PFSK-1 (cell line): ENCODE data around the gene LVRN.

Experiments used
- FOXP2 ChIP-seq: optimal IDR thresholded peaks from 2 replicates; pipeline ENCODE3; 2011; ENCODE audit warnings: borderline replicate concordance, control low read depth, inconsistent platforms; ENCODE audit not compliant: insufficient read depth; ENCODE audit errors: extremely low read length, extremely low read depth
- POLR2AphosphoS5 ChIP-seq: IDR thresholded peaks from 2 replicates; pipeline ENCODE4 v1.6.1; 2012; ENCODE audit warnings: low read depth, mild to moderate bottlenecking, control low read depth, low read length, moderate library complexity
- REST ChIP-seq, 2 experiments: IDR thresholded peaks; 2 replicates each; pipeline versions ENCODE4 v1.6.1 to v1.8.0; 2011 to 2012; ENCODE audit warnings: low read depth in 2 of 2, low read length in 2 of 2, control low read depth in 1 of 2, inconsistent platforms in 1 of 2, mild to moderate bottlenecking in 1 of 2, moderate library complexity in 1 of 2; ENCODE audit not compliant: insufficient read depth in 1 of 2
- SIN3A ChIP-seq: IDR thresholded peaks from 2 replicates; pipeline ENCODE4 v1.6.1; 2012; ENCODE audit warnings: mild to moderate bottlenecking, low read length, moderate library complexity, borderline replicate concordance; ENCODE audit not compliant: insufficient read depth
- TAF1 ChIP-seq: IDR thresholded peaks from 2 replicates; pipeline ENCODE4 v1.6.1; 2012; ENCODE audit warnings: low read length, control low read depth, borderline replicate concordance; ENCODE audit not compliant: insufficient read depth

Gene LVRN

GRCh38 chr5:116058346-116058936, 96.2 kb downstream of the LVRN start:
- TF ChIP-seq SIN3A, result no peak
- no peak for TF ChIP-seq TAF1
- TF ChIP-seq REST (IDR thresholded peaks at IDR 0.05; ENCODE audit: insufficient read depth in 1 of 2, low read depth in 2 of 2, low read length in 2 of 2), result no peak
- no peak for TF ChIP-seq FOXP2
- TF ChIP-seq POLR2AphosphoS5, result no peak

GRCh38 chr5:116062352-116062751, 100.1 kb downstream of the LVRN start:
- TF ChIP-seq FOXP2 (no peak), TAF1 (no peak), SIN3A (no peak), REST (IDR thresholded peaks at IDR 0.05; ENCODE audit: insufficient read depth in 1 of 2, low read depth in 2 of 2, low read length in 2 of 2) (no peak), POLR2AphosphoS5 (no peak)

GRCh38 chr5:116063950-116064349, 101.7 kb downstream of the LVRN start:
- TF ChIP-seq POLR2AphosphoS5 (no peak), TAF1 (no peak), FOXP2 (no peak), REST (IDR thresholded peaks at IDR 0.05; ENCODE audit: insufficient read depth in 1 of 2, low read depth in 2 of 2, low read length in 2 of 2) (no peak), SIN3A (no peak)

- TF ChIP-seq POLR2AphosphoS5, result no peak
- no peak for TF ChIP-seq TAF1
- no peak for TF ChIP-seq FOXP2
- no peak for TF ChIP-seq SIN3A
- TF ChIP-seq REST (IDR thresholded peaks at IDR 0.05; ENCODE audit: insufficient read depth in 1 of 2, low read depth in 2 of 2, low read length in 2 of 2), result no peak
These were observed 105.9 kb downstream of the LVRN start for GRCh38 chr5:116068028-116068632.

GRCh38 chr5:116071211-116071610, 108.9 kb downstream of the LVRN start:
- no peak for TF ChIP-seq FOXP2
- no peak for TF ChIP-seq TAF1
